ENCODE data around the gene IFITM2.

Gene IFITM2

GRCh38 chr11:280706-281485 lies 26.7 kb upstream of the IFITM2 start:
- no peak overlapping the region for H3K4me3 ChIP-seq (ENCODE audit: low read depth, low read length)
- no peak for TF ChIP-seq POLR2A (IDR thresholded peaks at IDR 0.05; ENCODE audit: extremely low read depth, insufficient read length)
- TF ChIP-seq MAX (IDR thresholded peaks at IDR 0.05; ENCODE audit: low read depth, low read length): no peak
- TF ChIP-seq CTCF (IDR thresholded peaks at IDR 0.05; ENCODE audit: low read depth, low read length): no peak
- TF ChIP-seq MYC (IDR thresholded peaks at IDR 0.05; ENCODE audit: low read depth, low read length): no peak
- no peak for DNase-seq (ENCODE audit: low read depth)

- no peak overlapping the region for H3K4me3 ChIP-seq (ENCODE audit: low read depth, low read length)
- DNase-seq (ENCODE audit: low read depth): no peak
- TF ChIP-seq POLR2A (IDR thresholded peaks at IDR 0.05; ENCODE audit: extremely low read depth, insufficient read length) (no peak), CTCF (IDR thresholded peaks at IDR 0.05; ENCODE audit: low read depth, low read length) (no peak), MYC (IDR thresholded peaks at IDR 0.05; ENCODE audit: low read depth, low read length) (no peak), MAX (IDR thresholded peaks at IDR 0.05; ENCODE audit: low read depth, low read length) (no peak)
Observed at GRCh38 chr11:281486-282161, 26.0 kb upstream of the IFITM2 start.

DNA sequence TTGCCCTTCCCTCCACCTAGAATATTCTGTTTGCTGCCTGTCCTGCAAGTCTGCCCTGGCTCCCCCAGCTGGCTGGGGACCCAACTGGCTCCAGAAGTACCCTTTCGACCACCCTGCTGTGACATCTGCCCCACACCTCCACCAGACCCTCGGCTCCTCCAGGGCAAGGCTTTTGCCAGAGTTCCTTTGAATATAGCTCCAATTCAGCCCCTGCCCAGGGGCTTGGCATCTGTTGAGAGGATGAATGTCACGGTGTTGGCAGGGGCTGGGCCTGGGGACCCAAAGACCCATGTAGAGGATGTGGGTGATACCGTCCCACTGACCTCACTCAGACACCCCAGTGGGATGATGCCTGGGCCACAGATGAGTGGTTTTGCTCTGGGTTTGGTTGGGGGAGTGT lies 25.4 kb upstream of the IFITM2 start:
- TF ChIP-seq CTCF (IDR thresholded peaks at IDR 0.05; ENCODE audit: low read depth, low read length): no peak
- TF ChIP-seq POLR2A (IDR thresholded peaks at IDR 0.05; ENCODE audit: extremely low read depth, insufficient read length): no peak
- no peak for TF ChIP-seq MAX (IDR thresholded peaks at IDR 0.05; ENCODE audit: low read depth, low read length)
- no peak for TF ChIP-seq MYC (IDR thresholded peaks at IDR 0.05; ENCODE audit: low read depth, low read length)

DNA sequence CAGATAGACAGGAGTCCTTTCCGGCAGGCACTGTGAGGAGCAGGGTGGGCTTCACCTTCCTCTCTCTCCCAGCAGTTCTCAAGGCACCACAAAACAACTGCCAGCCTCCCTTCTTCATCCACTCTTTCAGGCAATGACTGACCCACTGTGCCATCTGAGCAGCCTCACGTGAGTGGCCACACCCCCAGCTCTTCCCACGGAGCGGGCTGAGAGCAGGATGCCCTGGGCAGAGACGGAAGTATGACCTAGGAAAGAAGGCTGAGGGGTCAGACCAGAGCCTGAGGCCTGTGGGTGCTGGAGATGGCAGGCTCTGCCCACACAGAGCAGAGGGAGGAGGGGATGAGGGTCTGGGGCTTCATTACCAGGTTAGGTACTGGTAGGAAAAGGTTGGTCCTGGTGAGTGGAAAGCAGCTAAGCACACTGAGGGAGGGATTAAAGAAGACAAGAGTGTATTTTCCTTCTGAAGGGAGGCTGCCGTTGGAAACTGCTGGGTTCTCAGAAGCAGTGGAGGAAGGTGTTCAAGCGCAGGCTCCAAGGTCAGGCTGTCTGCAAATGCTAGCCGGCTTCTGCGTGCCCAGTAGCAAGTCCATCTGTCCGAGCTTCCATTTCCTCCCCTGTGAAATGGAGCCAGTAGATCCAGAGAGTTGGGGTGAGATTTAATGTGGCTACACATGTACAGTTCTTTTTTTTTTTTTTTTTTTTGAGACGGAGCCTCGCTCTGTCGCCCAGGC lies 24.8 kb upstream of the IFITM2 start:
- no peak for TF ChIP-seq MYC (IDR thresholded peaks at IDR 0.05; ENCODE audit: low read depth, low read length)
- TF ChIP-seq POLR2A (IDR thresholded peaks at IDR 0.05; ENCODE audit: extremely low read depth, insufficient read length): no peak
- no peak for TF ChIP-seq MAX (IDR thresholded peaks at IDR 0.05; ENCODE audit: low read depth, low read length)
- TF ChIP-seq CTCF (IDR thresholded peaks at IDR 0.05; ENCODE audit: low read depth, low read length): no peak

More for the DNA sequence above, 25.4 kb upstream of the IFITM2 start:
- H3K4me3 ChIP-seq (ENCODE audit: low read depth, low read length): no peak overlapping the region
- no peak for DNase-seq (ENCODE audit: low read depth)

DNA sequence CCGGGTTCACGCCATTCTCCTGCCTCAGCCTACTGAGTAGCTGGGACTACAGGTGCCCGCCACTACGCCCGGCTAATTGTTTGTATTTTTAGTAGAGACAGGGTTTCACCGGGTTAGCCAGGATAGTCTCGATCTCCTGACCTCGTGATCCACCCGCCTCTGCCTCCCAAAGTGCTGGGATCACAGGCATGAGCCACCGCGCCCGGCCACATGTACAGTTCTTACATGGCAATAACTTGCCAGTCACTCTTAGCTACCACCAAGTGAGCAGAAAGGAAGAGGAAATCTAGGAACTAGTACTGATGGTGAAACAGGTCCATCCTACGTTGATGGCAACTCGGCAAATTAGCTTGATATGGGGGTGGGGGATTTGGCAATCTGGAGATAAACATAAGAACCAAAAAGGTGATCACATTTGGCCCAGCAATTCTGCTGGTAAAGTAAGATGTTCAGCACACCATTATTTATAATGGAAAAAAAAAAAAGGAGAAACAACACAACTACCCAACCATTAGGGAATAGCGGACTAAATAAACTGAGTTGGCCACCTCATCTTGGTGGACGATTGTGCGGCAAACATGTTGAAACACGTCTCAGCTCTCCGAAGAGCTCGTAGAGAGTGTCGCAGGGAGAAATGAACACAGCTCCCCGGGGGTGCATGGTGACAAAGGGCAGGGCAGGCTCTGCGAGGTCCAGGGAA lies 24.1 kb upstream of the IFITM2 start:
- H3K4me3 ChIP-seq (ENCODE audit: low read depth, low read length): no peak overlapping the region
- no peak for DNase-seq (ENCODE audit: low read depth)
- TF ChIP-seq POLR2A (IDR thresholded peaks at IDR 0.05; ENCODE audit: extremely low read depth, insufficient read length) (no peak), MYC (IDR thresholded peaks at IDR 0.05; ENCODE audit: low read depth, low read length) (no peak), MAX (IDR thresholded peaks at IDR 0.05; ENCODE audit: low read depth, low read length) (no peak), CTCF (IDR thresholded peaks at IDR 0.05; ENCODE audit: low read depth, low read length) (no peak)

More for the DNA sequence above, 24.8 kb upstream of the IFITM2 start:
- H3K4me3 ChIP-seq (ENCODE audit: low read depth, low read length): no peak overlapping the region
- no peak for DNase-seq (ENCODE audit: low read depth)
